Measurements from ENCODE around the gene LTBP2.
"Not testable (repeated sequence)": the region's sequence is repeated elsewhere in the genome, so short reads cannot be mapped to it uniquely, and the experiment has no call there.

Gene LTBP2

GRCh38 chr14:74551001-74551400, 61.0 kb downstream of the LTBP2 start:
- DNase-seq (ENCODE audit: low read depth), result no peak

- no peak for DNase-seq (ENCODE audit: low read depth)
These were observed 62.0 kb downstream of the LTBP2 start for GRCh38 chr14:74550071-74550470.

GRCh38 chr14:74549588-74549987, 62.4 kb downstream of the LTBP2 start:
- DNase-seq (ENCODE audit: low read depth), result peak; percentile 19

GRCh38 chr14:74548881-74549280, 63.2 kb downstream of the LTBP2 start:
- no peak for DNase-seq (ENCODE audit: low read depth)

GRCh38 chr14:74547331-74547927, 64.6 kb downstream of the LTBP2 start:
- DNase-seq (ENCODE audit: low read depth), result no peak

- no peak for DNase-seq (ENCODE audit: low read depth)
These were observed 65.6 kb downstream of the LTBP2 start for GRCh38 chr14:74546416-74546815.

GRCh38 chr14:74545386-74545785, 66.7 kb downstream of the LTBP2 start:
- DNase-seq (ENCODE audit: low read depth), result no peak

- DNase-seq (ENCODE audit: low read depth), result no peak
These were observed 68.1 kb downstream of the LTBP2 start for GRCh38 chr14:74543771-74544438.

GRCh38 chr14:74542056-74542685, 69.9 kb downstream of the LTBP2 start:
- no peak for DNase-seq (ENCODE audit: low read depth)

GRCh38 chr14:74541225-74541624, 70.8 kb downstream of the LTBP2 start:
- no peak for DNase-seq (ENCODE audit: low read depth)

GRCh38 chr14:74539503-74539902, 72.5 kb downstream of the LTBP2 start:
- no peak for DNase-seq (ENCODE audit: low read depth)

- DNase-seq (ENCODE audit: low read depth), result no peak
These were observed 73.3 kb downstream of the LTBP2 start for GRCh38 chr14:74538411-74539391.

- not testable (repeated sequence) for DNase-seq (ENCODE audit: low read depth)
These were observed 75.7 kb downstream of the LTBP2 start for GRCh38 chr14:74536336-74536735.

GRCh38 chr14:74535756-74536325, 76.2 kb downstream of the LTBP2 start:
- no peak for DNase-seq (ENCODE audit: low read depth)

GRCh38 chr14:74533576-74533975, 78.5 kb downstream of the LTBP2 start:
- DNase-seq (ENCODE audit: low read depth), result no peak

- DNase-seq (ENCODE audit: low read depth), result no peak
These were observed 79.8 kb downstream of the LTBP2 start for GRCh38 chr14:74532246-74532645.

GRCh38 chr14:74531467-74531866, 80.6 kb downstream of the LTBP2 start:
- DNase-seq (ENCODE audit: low read depth), result peak; percentile 56

GRCh38 chr14:74531006-74531405, 81.0 kb downstream of the LTBP2 start:
- no peak for DNase-seq (ENCODE audit: low read depth)

- DNase-seq (ENCODE audit: low read depth), result no peak
These were observed 83.2 kb downstream of the LTBP2 start for GRCh38 chr14:74528886-74529285.

- no peak for DNase-seq (ENCODE audit: low read depth)
These were observed 83.6 kb downstream of the LTBP2 start for GRCh38 chr14:74528406-74528805.

- no peak for DNase-seq (ENCODE audit: low read depth)
These were observed 84.2 kb downstream of the LTBP2 start for GRCh38 chr14:74527736-74528280.
